ENCODE data around the gene CHID1.

The CHID1 gene

GRCh38 chr11:910589-911030 is at the start of gene CHID1:
TSS of gene CHID1 (minus strand) at chr11:910810. CDS start at chr11:904816, 5,994 bp downstream.
- H3K4me3 ChIP-seq (ENCODE audit: low read depth, low read length): peak within 1 kb of the TSS; percentile 88

GRCh38 chr11:959608-960007 is 49.0 kb upstream of the CHID1 start:
- H3K4me3 ChIP-seq (ENCODE audit: low read depth, low read length): no peak overlapping the region

GRCh38 chr11:959027-959426 is 48.4 kb upstream of the CHID1 start:
- H3K4me3 ChIP-seq (ENCODE audit: low read depth, low read length): no peak overlapping the region

- no peak overlapping the region for H3K4me3 ChIP-seq (ENCODE audit: low read depth, low read length)
These were observed 47.5 kb upstream of the CHID1 start for GRCh38 chr11:958101-958500.

GRCh38 chr11:957212-957920 is 46.8 kb upstream of the CHID1 start:
- no peak overlapping the region for H3K4me3 ChIP-seq (ENCODE audit: low read depth, low read length)

GRCh38 chr11:955154-956063 is 44.8 kb upstream of the CHID1 start:
- H3K4me3 ChIP-seq (ENCODE audit: low read depth, low read length): no peak overlapping the region

- H3K4me3 ChIP-seq (ENCODE audit: low read depth, low read length): no peak overlapping the region
These were observed 44.0 kb upstream of the CHID1 start for GRCh38 chr11:954392-955153.

- no peak overlapping the region for H3K4me3 ChIP-seq (ENCODE audit: low read depth, low read length)
These were observed 42.9 kb upstream of the CHID1 start for GRCh38 chr11:953512-953911.

GRCh38 chr11:952406-953385 is 42.1 kb upstream of the CHID1 start:
- no peak overlapping the region for H3K4me3 ChIP-seq (ENCODE audit: low read depth, low read length)

- H3K4me3 ChIP-seq (ENCODE audit: low read depth, low read length): no peak overlapping the region
These were observed 40.9 kb upstream of the CHID1 start for GRCh38 chr11:951507-951906.

- no peak overlapping the region for H3K4me3 ChIP-seq (ENCODE audit: low read depth, low read length)
These were observed 37.1 kb upstream of the CHID1 start for GRCh38 chr11:947744-948143.

GRCh38 chr11:945986-946385 is 35.4 kb upstream of the CHID1 start:
- no peak overlapping the region for H3K4me3 ChIP-seq (ENCODE audit: low read depth, low read length)

GRCh38 chr11:944711-945470 is 34.3 kb upstream of the CHID1 start:
- no peak overlapping the region for H3K4me3 ChIP-seq (ENCODE audit: low read depth, low read length)

GRCh38 chr11:942823-943222 is 32.2 kb upstream of the CHID1 start:
- H3K4me3 ChIP-seq (ENCODE audit: low read depth, low read length): no peak overlapping the region

GRCh38 chr11:940496-941135 is 30.0 kb upstream of the CHID1 start:
- no peak overlapping the region for H3K4me3 ChIP-seq (ENCODE audit: low read depth, low read length)

GRCh38 chr11:937841-938261 is 27.2 kb upstream of the CHID1 start:
- H3K4me3 ChIP-seq (ENCODE audit: low read depth, low read length): no peak overlapping the region

GRCh38 chr11:936199-936598 is 25.6 kb upstream of the CHID1 start:
- H3K4me3 ChIP-seq (ENCODE audit: low read depth, low read length): no peak overlapping the region

- H3K4me3 ChIP-seq (ENCODE audit: low read depth, low read length): no peak overlapping the region
These were observed 23.9 kb upstream of the CHID1 start for GRCh38 chr11:934527-934926.

GRCh38 chr11:933936-934335 is 23.3 kb upstream of the CHID1 start:
- H3K4me3 ChIP-seq (ENCODE audit: low read depth, low read length): no peak overlapping the region

All from iPS-11a (cell line).